Measurements from ENCODE around the gene PEAK3. TPM values are rescaled to one million over a fixed set of nuclear protein-coding genes. Genes with fewer than 3 reads are reported as not detected.

PEAK3 gene
- total and polyA plus RNA-seq, 2 donors (not counting 1 experiment from before 2014, with no cell fraction given): 0.18 to 0.71 TPM

GRCh38 chr19:2275588-2276428, 6.2 kb downstream of the PEAK3 start:
- Histone ChIP-seq H2AFZ (ENCODE audit: insufficient read depth, low read depth, low read length, poor library complexity, severe bottlenecking) (no peak overlapping the region), H3K9ac (ENCODE audit: low read length) (no peak overlapping the region), H3K4me3 (ENCODE audit: control extremely low read depth in 1 of 5, extremely low read depth in 1 of 5, insufficient read depth in 1 of 5, low read depth in 2 of 5, low read length in 4 of 5) (no peak overlapping the region), H3K4me1 (ENCODE audit: control insufficient read depth in 2 of 2, insufficient read depth in 2 of 2, low read length in 2 of 2) (peaks cover 39 to 60% of the 10 kb centered on the region in 2 donors), H3K36me3 (replicated peaks in 1 of 2; ENCODE audit: control extremely low read depth in 1 of 2, control insufficient read depth in 1 of 2, extremely low read depth in 1 of 2, insufficient read depth in 2 of 2, low read length in 1 of 2) (peaks cover 0 to 35% of the 10 kb centered on the region in 2 experiments), H3K9me3 (ENCODE audit: control extremely low read depth in 1 of 3, control insufficient read depth in 2 of 3, insufficient read depth in 1 of 3, low read length in 2 of 3) (no peaks in the 10 kb centered on the region), H3K27me3 (replicated peaks in 1 of 4; ENCODE audit: control extremely low read depth in 1 of 4, control insufficient read depth in 3 of 4, insufficient read depth in 4 of 4, low read length in 3 of 4) (no peaks in the 10 kb centered on the region), H3K4me2 (replicated peaks; ENCODE audit: low read depth, low read length, poor library complexity, severe bottlenecking) (peak overlapping the region; percentile 37), H3K27ac (ENCODE audit: low read length in 2 of 2) (peak overlapping the region; percentile 18 to 41), H4K20me1 (ENCODE audit: control insufficient read depth, insufficient read depth, low read length, poor library complexity, severe bottlenecking) (peaks cover 60% of the 10 kb centered on the region), H3K79me2 (ENCODE audit: control insufficient read depth, insufficient read depth, low read length) (peaks cover 85% of the 10 kb centered on the region)
- no peaks in the 10 kb centered on the region for H3K9me3 Mint-ChIP-seq (ENCODE audit: insufficient read depth)
- no peaks in the 10 kb centered on the region for H3K27me3 Mint-ChIP-seq
- no peak overlapping the region for H3K27ac Mint-ChIP-seq
- DNase-seq (no peak), ATAC-seq (ENCODE audit: low read depth) (no peak)
- ChIA-PET POLR2A (interaction anchor here (0.6 to 10.8 kb wide), 7 partner anchors 13 to 421 kb away, joined by 3 to 134 read pairs (median 4); partner anchors contain the start of gene JSRP1), CTCF (interaction anchor here (0.5 to 7.5 kb wide), 13 partner anchors 9 to 304 kb away, joined by 3 to 66 read pairs (median 18); partner anchors contain the start of gene SF3A2)
- H3K4me1 Mint-ChIP-seq: peaks cover 46% of the 10 kb centered on the region
- intact Hi-C loops (cut with micrococcal nuclease): loop anchor here (2.0 to 10.0 kb wide), 3 partner anchors 13 to 199 kb away; partner anchors contain the start of gene GADD45B
- 97% methylated on average over 74 of the region's 74 CpGs for WGBS (ENCODE audit: insufficient coverage)
- TF ChIP-seq CTCF (IDR thresholded peaks at IDR 0.05): no peak
- no peak for TF ChIP-seq EZH2 (IDR thresholded peaks at IDR 0.05; ENCODE audit: borderline replicate concordance, insufficient read depth, low read depth, low read length, poor library complexity, severe bottlenecking)
- H3K4me3 Mint-ChIP-seq: no peak overlapping the region

All from B cell (primary cell).